ENCODE data around the gene VPS26B.
A peak's percentile ranks its signal among the peaks of the same experiment; 100 is the strongest.
"Not testable (repeated sequence)": the region's sequence is repeated elsewhere in the genome, so short reads cannot be mapped to it uniquely, and the experiment has no call there.

Gene VPS26B

GRCh38 chr11:134231958-134232659, 7.6 kb downstream of the VPS26B start:
- DNase-seq (ENCODE audit: low spot score): no peak

DNA sequence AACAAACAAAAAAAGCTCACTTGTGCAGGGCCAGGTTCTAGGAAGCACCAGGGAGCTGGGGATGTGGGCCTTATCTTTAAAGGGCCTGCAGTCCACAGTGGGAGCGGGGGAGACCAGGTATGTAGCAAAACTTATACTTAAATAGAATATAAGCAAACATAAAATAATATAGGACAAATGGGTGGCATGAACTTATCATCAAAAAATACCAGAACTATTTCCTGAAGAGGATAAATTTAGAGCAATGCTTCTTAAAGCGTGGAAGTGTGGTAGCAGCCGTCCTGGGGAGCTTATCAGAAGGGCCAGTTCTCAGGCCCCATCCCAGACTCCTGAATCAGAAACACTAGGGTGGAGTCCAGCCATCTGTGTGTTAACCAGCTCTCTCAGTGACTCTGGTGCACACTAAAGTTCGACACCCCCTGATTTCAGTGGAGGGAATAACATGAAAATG, 9.3 kb downstream of the VPS26B start:
- no peak for DNase-seq (ENCODE audit: low spot score)

DNA sequence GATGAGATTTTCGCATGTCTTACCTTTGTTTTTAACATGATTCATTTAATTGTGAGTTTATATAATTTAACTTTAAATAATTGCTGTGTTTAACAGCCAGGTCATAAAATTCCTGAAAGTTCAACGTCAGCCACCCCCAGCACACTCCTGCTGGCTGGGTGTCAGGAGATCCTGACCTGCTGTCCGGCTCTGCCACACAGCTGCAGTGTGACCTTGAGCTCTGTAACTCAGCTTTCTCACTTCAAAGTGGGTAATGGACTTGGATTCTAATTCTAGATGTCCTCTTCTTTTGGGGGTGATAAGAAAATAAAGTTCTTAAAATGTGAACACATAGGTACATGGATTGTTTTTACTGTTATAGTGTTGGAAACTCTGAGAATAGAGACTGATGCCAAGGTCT, 10.9 kb downstream of the VPS26B start:
- no peak for DNase-seq (ENCODE audit: low spot score)

DNA sequence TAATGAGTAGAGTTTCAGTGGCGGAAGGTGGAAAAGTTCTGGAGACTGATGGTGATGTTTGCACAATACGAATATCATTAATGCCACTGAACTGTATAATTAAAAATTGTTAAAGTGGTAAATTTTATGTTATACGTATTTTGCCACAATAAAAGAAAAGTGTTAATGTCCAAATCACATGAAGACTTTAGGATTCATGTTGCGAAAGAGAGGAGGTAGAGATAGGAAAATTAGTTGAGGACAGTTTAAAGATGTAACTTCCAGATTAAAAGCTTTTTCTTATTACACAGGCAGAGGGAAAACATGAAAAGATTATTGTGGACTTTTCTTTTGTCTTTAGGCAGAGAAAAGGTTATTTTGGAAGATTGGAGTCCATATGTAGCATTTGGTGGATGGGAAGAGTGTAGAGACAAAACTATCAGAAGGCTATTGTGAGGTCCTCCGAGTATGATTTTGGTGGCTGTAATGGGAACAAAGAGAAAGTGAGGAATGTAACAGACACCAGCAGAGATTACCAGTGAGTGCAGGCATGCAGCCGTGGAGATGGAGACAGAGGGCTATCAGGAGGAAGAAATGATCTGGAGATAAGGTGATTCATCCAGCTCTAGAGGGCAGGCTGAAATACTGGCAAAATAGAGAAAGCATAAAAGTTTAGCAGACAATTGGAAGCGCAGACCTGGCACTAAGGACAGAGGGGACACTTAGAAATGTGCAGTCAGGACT, 12.5 kb downstream of the VPS26B start:
- DNase-seq (ENCODE audit: low spot score): no peak

- DNase-seq (ENCODE audit: low spot score): no peak
These were observed 13.1 kb downstream of the VPS26B start for GRCh38 chr11:134237557-134237922.

DNA sequence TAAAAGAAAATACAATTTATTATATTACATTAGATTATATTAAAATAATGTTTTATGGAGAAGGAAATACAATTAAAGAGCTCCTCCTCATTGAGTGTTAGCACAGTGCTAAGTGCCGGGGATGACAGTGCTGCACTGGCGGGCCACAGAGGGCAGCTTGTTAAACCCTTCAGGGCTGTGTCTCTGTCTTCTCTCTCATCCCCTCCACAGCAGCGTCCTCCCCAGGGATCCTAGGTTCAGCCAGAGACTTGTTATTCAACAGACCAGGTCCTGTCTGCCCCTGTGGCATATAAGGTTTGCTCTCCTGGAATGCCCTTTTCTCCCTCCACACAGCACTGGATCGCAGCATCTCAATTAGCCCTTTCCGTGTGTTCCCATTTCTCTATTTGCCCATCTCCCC, 14.5 kb downstream of the VPS26B start:
- peak; percentile 76 for DNase-seq (ENCODE audit: low spot score)

DNA sequence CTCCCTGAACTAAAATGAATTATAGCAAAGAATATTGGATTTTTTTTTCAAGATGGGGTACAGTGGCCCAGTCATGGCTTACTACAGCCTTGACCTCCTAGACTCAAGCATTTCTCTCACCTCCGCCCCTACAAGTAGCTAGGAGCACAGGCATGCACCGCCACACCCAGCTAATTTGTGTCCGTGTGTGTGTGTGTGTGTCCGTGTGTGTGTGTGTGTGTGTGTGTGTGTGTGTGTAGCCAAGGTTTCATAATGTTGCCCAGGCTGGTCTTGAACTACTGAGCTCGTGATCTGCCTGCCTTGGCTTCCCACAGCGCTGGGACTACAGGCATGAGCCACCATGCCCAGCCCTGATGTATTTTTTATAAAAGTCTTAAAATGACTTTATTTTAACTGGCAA, 16.1 kb downstream of the VPS26B start:
- no peak for DNase-seq (ENCODE audit: low spot score)

DNA sequence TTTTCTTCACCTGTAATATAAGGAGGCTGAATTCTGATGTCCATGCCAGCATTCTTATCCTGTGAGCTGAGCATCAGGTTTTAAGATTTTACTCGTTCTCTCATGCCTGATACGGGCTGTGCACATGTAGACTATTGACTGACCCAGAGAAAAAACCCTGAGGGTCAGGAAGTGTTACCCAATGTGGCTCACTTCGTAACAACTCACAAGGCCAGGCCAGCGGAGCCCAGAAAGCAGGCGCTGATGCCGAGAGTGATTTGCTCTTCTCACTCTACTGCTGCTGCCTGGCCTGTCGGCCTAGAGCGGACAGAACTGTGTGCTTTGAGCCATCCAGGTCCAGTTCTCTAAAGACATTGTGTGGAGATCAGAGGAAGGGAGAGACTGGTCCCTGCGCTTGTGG, 17.9 kb downstream of the VPS26B start:
- DNase-seq (ENCODE audit: low spot score): no peak

- no peak for DNase-seq (ENCODE audit: low spot score)
These were observed 19.4 kb downstream of the VPS26B start for GRCh38 chr11:134243913-134244312.

DNA sequence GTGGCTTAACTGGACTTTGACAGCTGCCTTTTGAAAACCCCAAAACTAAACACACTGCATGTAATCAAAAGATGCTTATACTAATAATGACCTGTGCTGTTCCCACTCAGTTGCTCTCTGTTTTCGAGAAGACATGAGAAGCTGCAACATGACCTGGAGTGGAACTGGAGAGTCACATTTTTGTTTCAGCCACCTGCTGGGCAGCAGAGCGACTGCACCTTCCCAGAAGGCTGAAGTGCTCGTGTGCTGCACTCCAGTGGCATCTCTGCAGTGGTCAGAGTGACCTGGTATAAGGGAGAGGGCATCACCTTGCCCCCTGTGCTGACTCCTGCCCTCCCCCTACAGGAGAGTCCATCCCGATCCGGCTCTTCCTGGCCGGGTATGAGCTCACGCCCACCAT, 20.1 kb downstream of the VPS26B start:
- peak; percentile 67 for DNase-seq (ENCODE audit: low spot score)

DNA sequence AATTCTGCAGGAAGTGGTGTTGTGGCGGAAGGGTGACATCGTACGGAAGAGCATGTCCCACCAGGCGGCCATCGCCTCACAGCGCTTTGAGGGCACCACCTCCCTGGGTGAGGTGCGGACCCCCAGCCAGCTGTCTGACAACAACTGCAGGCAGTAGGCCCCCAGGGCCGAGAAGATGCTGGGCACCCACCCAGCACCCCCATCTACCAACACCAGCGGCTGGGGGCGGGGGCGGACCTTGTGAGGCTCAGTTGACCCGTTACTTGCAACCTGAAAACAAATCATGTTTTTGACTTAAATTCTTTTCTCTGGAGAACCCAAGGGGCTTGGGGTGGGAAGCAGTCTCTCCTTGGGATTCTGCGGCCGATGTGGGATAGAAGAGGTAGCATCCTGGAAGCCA, 21.0 kb downstream of the VPS26B start:
- no peak for DNase-seq (ENCODE audit: low spot score)

DNA sequence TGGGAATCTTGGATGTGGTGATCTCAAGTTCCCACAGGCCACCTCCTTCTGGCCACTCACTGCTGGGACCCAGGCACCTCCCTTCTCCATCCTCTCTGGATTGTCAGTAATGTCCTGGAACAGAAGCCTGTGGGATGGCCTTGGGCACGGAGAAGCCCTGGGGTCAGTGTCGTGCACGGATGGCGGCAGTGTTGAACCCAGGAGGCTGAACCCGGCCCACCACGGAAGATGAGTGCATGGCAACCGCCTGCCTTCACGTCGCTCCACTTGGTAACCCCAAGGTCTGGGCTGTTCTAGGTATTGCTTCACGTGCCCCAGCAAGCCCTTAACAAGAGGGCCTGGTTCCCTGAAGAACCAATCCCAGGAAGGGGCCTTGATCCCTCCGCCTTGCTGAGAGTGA, 21.6 kb downstream of the VPS26B start:
- DNase-seq (ENCODE audit: low spot score): no peak

DNA sequence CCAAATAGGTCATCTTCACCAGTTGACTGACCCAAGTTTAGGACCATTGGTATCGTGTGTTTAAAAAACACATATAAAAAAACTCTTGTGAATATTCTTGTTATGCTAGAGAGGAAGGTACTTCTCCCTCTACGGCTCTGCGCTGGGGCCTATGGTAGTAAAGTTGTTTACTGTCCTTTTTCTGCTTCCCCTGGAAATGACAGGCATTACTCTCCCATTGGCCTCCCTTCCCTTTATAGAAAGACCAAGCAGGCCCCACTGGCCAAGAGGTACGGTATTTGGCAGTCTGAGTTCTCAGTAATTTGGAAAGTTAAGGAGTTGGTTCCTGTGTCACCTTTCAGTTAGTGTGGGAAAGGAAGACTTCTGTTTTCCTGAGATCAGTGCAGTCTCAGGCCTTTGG, 22.2 kb downstream of the VPS26B start:
- DNase-seq (ENCODE audit: low spot score): no peak

- no peak for DNase-seq (ENCODE audit: low spot score)
These were observed 24.5 kb downstream of the VPS26B start for GRCh38 chr11:134248910-134249480.

DNA sequence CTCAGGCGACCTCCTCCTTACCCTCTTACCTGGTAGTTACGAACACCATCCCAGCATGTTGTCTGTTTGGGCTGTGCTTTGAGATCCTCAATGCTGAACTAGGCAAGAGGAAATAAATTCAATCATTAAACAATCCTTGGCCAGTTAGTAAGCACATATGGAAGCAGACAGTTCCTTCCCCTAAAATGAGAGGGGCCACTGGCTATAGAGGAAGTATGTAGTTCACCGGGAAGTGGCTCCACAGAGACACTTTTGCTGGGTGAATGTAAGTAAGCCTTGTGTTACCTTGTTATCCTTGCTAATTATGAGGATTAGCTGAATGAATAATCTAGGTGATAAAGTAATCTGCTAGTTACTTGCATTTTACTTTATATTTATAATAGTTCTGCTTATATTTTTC, 25.8 kb downstream of the VPS26B start:
- DNase-seq (ENCODE audit: low spot score): no peak

- DNase-seq (ENCODE audit: low spot score): no peak
These were observed 26.2 kb downstream of the VPS26B start for GRCh38 chr11:134250675-134251074.

DNA sequence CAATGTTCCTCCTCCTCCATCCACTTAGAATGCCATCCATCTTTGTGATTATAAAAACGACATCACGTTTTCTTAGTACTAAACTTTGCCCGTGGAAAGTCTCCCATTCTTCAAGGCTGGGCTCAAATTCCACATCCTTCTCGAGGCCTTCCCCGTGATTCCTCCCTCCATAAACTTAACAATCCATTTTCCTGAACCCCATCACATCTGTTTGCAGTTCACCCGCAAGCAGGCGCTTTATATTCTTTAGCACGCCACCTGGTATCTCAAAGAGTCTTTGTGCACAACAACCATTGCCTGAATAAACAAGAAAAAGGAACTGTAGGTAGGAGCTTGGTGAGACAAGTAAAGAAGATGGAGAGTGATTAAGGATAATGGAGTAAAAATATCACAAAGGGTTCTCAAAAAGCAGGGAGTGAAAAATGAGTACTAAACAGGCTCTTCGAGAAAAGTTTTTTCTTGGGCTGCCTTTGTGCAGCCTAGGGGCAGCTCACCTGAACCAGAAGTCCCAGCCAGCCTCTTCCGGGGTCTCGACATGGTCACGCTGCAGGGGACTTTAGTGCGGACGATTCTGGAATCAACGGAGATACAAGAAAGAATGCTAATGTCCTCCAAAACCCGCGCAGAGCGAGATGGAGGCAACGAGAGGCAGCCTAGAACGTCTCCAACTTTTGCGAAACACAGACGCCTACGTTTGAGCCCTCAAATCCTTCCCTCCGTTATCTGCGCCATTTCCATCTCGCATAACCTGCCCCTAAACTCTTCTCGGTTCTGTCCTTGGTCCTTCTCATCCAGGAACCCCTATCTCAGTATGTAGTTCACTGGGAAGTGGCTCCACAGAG, 28.1 kb downstream of the VPS26B start:
- DNase-seq (ENCODE audit: low spot score): peak; percentile 47

DNA sequence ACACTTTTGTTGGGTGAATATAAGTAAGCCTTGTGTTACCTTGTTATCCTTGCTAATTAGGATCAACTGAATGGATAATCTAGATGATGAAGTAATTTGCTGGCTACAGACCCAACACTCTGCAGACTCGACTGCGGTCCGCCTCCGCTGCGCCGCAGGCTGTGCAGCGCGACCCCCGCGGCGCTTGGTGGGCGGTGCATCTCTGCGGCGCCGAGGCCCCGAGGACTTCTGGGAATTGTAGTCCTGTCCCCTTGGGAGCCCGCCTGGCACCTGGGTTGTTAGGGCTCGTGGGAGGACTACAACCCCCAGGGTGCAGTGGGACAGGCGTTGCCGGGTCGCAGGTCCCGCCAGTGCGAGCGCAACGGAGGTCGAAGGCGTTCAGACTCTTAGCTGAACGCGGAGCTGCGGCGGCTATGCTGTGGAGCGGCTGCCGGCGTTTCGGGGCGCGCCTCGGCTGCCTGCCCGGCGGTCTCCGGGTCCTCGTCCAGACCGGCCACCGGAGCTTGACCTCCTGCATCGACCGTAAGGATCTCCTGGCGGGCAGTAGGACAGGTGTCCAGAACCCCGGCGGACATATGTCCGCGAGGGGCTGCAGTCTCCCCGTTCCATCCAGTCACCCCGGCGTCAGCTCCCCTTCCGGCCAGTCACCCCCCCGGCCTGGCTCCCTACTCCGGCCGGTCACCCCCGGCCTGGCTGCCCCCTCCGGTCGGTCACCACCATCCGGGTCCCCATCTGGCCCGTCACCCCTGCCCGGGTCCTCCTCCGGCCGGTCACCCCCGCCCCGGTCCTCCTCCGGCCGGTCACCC, 28.9 kb downstream of the VPS26B start, which contains the start of the genes ACAD8 and THYN1:
Gene ACAD8 (plus strand): TSS at position 381 of the 806 bp plus-strand sequence. CDS start 33 bp downstream, at position 414.
Gene THYN1 (minus strand): TSS at position 165 of the 806 bp plus-strand sequence. CDS start 470 bp downstream, outside the sequence.
- peak; percentile 98 for DNase-seq (ENCODE audit: low spot score)

DNA sequence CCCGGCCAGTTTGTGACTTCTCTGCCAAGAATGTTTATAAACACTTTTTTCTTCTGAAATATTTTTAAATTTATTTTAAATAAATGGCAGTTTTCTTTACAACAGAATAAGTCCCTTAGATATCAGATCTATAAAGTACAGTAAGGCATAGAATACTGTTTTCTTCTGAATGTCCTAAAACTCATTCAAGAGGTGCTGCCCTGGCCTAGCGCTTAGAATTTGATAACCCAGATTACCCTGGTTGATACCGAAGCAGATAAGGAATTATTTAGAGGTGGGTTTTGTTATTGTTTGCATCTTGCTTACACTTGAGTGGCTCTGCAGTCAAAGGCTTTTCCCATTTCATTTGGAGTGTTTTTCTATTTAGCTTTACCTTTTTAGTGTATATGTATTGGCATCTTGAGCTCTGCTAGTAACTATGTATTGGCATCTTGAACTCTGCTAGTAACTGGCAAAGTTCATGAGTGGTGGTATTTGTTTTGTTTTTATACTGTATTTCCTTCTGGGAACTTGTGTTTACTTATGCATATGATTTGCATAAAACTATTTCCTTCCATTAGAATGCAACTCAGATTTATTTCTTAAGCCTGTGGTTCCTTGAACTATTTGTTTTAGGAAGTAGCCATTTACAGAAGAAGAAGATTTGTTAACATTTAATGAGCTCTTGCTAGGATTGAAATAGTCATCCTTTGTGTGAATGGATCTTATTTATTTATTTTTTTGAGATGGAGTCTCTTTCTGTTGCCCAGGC, 30.1 kb downstream of the VPS26B start:
- no peak for DNase-seq (ENCODE audit: low spot score)

GRCh38 chr11:134255184-134255561, 30.7 kb downstream of the VPS26B start:
- DNase-seq (ENCODE audit: low spot score): not testable (repeated sequence)

DNA sequence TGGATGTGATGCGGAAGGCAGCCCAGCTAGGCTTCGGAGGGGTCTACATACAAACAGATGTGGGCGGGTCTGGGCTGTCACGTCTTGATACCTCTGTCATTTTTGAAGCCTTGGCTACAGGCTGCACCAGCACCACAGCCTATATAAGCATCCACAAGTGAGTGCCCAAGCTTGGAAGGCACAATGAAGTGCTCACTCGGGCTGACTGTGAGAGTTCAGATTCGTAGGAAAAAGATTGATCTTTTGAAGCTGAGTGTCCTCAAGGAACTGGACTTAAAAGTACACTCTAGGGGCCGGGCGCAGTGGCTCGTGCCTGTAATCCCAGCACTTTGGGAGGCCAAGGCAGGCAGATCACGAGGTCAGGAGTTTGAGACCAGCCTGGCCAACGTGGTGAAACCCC, 32.6 kb downstream of the VPS26B start:
- DNase-seq (ENCODE audit: low spot score): no peak

All from D341Med (cell line).